Activated naive CD8-positive, alpha-beta T cell treated with anti-CD3 and anti-CD28 coated beads, Interleukin-2, amount 50 U/mL, for 24 hours (primary cell): ENCODE results near the gene SLC5A10.
"Not testable (repeated sequence)": the region's sequence is repeated elsewhere in the genome, so short reads cannot be mapped to it uniquely, and the experiment has no call there.

ENCODE experiments used
- ATAC-seq: fragments of 150-1000 bp; cut with Tn5 transposase; one replicate; pipeline ENCODE4 v1.10.0; 2021
- DNase-seq: peaks from one replicate; pipeline ENCODE4 v3.0.0; 2021
- H3K27ac Mint-ChIP-seq: one replicate; pipeline ENCODE4 v1.8.0; 2021; ENCODE audit warnings: mild to moderate bottlenecking, mixed read lengths
- H3K27me3 Mint-ChIP-seq: one replicate; pipeline ENCODE4 v1.8.0; 2021; ENCODE audit warnings: mixed read lengths
- H3K36me3 Mint-ChIP-seq: one replicate; pipeline ENCODE4 v1.8.0; 2021; ENCODE audit warnings: low read depth, mixed read lengths
- H3K4me1 Mint-ChIP-seq: one replicate; pipeline ENCODE4 v1.8.0; 2021; ENCODE audit warnings: mixed read lengths
- H3K4me3 Mint-ChIP-seq: one replicate; pipeline ENCODE4 v1.8.0; 2021; ENCODE audit warnings: mild to moderate bottlenecking, moderate library complexity, mixed read lengths
- H3K9me3 Mint-ChIP-seq: one replicate; pipeline ENCODE4 v1.8.0; 2021; ENCODE audit warnings: mixed read lengths

Gene SLC5A10

DNA sequence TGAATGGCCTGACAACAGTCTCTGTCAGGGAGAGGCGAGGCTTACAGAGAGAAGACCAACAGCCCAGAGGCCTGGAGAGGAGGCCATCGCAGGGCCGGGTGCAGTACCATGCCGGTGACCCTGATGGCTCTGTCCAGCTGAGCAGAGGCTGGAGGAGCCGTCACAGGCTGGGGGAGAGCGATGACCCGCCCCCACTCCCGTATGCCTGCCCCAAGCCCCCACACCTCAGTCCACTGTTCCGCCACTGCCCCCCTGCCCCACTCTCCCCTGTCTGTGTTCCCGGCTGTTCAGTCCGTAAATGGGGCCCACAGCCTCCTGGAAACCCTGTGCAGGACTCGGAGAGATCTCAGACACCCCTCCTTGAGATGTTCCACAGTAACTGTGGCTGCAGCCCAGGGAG is 65.4 kb downstream of the SLC5A10 start:
- Mint-ChIP-seq H3K27me3 (no peaks in the 10 kb centered on the region), H3K36me3 (peaks cover 3% of the 10 kb centered on the region), H3K4me1 (peaks cover 4% of the 10 kb centered on the region), H3K9me3 (no peaks in the 10 kb centered on the region), H3K27ac (no peak overlapping the region), H3K4me3 (no peak overlapping the region)
- no peak for ATAC-seq
- no peak for DNase-seq

DNA sequence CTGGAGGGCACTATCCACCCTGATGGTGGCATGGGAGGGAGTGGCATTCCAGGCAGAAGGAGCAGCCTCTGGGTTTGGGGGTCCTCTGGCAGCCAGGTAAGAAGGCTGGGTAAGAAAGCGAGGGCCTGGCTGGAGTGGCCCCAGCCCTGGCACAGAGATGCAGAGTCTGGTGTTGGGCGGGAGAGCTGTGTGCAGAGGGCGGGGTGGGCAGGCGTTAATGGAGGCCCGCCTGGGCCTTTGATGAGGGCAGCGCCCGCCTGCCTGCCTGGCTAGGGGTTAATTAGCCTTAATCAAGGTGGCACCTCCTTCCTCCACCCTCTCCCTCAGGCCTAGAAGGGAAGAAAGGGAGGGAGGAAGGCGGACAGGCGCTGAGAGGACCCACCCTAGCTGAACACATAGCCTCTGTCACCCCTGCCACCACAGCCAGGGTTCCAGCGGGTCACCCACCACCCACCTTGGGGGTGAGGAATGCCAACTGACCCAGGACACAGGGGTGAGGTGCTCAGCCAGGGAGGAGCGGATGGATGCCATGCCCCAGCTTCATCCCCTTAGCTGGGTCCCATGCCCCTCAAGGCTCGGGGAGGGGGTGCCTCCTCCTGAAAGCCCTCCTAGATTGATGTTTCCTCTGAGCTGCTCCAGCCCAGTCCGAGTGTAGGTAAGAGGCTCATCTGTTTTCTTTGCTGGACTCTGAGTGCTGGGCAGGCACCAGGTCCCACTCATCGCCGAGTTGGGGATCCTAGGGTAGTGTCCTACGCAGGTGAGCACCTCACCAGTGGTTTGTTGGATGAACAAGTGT is 66.0 kb downstream of the SLC5A10 start:
- peaks cover 4% of the 10 kb centered on the region for H3K4me1 Mint-ChIP-seq
- DNase-seq (no peak), ATAC-seq (no peak)
- no peaks in the 10 kb centered on the region for H3K9me3 Mint-ChIP-seq
- H3K27me3 Mint-ChIP-seq, result no peaks in the 10 kb centered on the region
- H3K4me3 Mint-ChIP-seq, result no peak overlapping the region
- H3K36me3 Mint-ChIP-seq, result peaks cover 3% of the 10 kb centered on the region
- no peak overlapping the region for H3K27ac Mint-ChIP-seq

DNA sequence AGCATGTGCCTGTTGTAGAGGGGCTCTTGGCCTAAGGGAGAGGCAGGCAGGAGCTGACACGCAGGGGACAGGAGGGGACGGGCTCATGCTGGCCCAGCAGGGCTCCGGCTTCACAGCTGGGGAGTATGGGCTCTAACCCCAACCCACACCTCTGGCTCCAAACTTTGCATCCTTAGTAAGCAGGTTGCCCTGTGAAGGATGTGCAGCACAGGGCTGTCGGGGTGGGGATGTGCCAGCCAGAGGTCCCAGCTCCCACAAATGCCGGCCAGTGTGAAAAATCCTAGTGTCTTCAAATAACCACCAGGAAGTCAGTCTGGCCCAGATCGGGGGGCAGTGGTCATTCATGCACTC is 66.6 kb downstream of the SLC5A10 start:
- no peak for DNase-seq
- Mint-ChIP-seq H3K4me1 (peaks cover 4% of the 10 kb centered on the region), H3K9me3 (no peaks in the 10 kb centered on the region), H3K27me3 (no peaks in the 10 kb centered on the region), H3K36me3 (peaks cover 3% of the 10 kb centered on the region), H3K27ac (no peak overlapping the region), H3K4me3 (no peak overlapping the region)
- no peak for ATAC-seq

DNA sequence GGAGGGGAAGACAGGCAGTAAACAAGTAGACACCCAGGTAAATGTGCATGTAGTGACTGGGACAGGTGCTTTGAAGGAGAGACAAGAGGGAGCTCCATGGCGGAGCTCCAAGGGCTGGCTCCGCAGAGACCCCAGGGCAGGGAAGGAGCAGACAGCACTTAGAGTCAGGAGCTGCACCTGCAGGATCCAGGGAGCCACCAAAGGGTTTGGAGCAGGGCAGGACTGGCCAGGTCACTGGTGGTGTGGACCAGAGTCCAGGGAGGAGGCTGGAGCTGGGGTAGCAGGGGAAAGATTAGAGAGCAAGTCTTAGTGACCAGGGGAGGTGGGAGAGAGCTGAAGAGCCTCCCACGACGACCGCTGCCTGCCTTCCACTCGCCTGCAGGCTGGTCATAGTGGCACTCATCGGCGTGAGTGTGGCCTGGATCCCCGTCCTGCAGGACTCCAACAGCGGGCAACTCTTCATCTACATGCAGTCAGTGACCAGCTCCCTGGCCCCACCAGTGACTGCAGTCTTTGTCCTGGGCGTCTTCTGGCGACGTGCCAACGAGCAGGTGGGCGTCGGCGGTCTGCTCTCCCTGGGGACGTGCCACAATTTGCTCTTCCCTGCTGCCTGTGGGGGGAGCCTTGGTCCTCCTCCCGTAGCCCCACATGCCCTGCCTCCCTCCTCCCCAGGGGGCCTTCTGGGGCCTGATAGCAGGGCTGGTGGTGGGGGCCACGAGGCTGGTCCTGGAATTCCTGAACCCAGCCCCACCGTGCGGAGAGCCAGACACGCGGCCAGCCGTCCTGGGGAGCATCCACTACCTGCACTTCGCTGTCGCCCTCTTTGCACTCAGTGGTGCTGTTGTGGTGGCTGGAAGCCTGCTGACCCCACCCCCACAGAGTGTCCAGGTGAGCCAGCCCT is 67.3 kb downstream of the SLC5A10 start:
- DNase-seq (no peak), ATAC-seq (no peak)
- no peaks in the 10 kb centered on the region for H3K9me3 Mint-ChIP-seq
- peaks cover 3% of the 10 kb centered on the region for H3K36me3 Mint-ChIP-seq
- no peaks in the 10 kb centered on the region for H3K27me3 Mint-ChIP-seq
- H3K4me1 Mint-ChIP-seq, result peaks cover 11% of the 10 kb centered on the region
- no peak overlapping the region for H3K4me3 Mint-ChIP-seq
- no peak overlapping the region for H3K27ac Mint-ChIP-seq

DNA sequence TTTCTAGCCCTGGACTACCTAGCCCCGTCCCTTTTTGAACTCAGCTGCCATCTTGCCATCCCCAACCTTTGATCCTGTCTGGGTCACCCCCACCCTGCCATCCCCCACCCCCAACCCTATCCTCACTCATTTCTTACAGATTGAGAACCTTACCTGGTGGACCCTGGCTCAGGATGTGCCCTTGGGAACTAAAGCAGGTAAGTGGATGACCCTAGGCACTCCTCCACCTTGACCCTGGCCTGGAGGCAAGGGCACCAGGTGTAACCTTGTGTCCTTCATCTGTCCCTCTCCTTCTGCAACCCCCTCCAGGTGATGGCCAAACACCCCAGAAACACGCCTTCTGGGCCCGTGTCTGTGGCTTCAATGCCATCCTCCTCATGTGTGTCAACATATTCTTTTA is 68.1 kb downstream of the SLC5A10 start:
- no peak for ATAC-seq

DNA sequence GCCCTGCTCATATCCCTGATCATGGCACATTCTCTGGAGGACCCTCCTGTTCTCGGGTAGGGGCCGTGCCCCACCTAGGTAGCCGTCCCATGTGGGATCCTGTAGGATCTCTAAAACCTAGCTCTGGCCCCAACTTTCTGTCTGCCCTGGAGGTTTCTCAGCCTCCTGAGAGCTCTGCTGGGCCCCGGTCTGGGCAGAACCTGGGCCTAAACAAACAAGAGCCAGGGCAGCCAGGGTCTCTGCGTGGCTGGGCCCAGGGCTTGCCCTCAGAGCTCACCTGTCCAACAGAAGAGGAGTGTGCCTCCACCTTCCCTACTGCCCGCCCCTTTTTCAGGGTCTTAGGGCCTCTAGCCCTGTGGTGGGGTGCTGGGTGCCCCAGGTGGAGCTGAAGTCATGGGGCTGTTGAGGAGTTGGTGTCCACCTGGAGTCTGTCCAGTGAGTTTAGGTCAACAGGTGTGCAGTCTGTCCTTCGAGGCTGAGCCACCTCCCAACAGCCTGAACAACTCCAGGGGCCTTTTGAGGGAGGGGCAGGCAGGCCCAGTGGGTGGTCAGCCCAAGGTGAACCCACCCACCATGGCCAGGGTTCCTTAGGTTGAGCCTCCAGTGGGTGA is 69.2 kb downstream of the SLC5A10 start:
- not testable (repeated sequence) for H3K4me3 Mint-ChIP-seq, ATAC-seq, DNase-seq, H3K36me3 Mint-ChIP-seq, H3K27ac Mint-ChIP-seq, H3K27me3 Mint-ChIP-seq, H3K9me3 Mint-ChIP-seq
- H3K4me1 Mint-ChIP-seq, result peaks cover 19% of the 10 kb centered on the region

More for the DNA sequence above, 68.1 kb downstream of the SLC5A10 start:
- Mint-ChIP-seq H3K27ac (no peak overlapping the region), H3K27me3 (no peaks in the 10 kb centered on the region), H3K4me3 (no peak overlapping the region), H3K36me3 (peaks cover 7% of the 10 kb centered on the region), H3K4me1 (peaks cover 18% of the 10 kb centered on the region), H3K9me3 (no peaks in the 10 kb centered on the region)
- no peak for DNase-seq

DNA sequence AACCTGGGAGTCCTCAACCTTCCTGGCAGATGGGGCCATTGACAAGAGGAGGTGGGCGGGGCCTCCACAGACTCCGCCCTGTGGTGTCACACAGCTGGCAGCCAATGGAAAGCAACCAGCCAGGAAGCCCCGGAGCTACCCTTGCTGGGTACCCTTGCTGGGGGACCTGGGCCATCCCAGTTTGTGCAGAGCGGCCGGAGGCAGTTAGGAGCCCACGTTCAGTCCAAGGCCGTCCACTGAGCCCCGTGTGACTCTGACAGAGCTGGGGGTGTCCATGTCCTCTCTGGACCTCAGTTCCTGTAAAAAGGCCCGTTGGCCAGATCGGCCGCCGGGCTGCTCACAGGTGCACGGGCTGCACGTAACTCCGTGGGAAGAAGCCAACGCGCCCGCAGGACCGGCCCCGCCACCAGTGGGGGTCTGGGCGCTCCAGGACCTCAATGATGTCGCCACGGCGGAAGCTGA is 69.7 kb downstream of the SLC5A10 start:
- DNase-seq (peak; percentile 60), ATAC-seq (no peak)
- H3K9me3 Mint-ChIP-seq, result no peaks in the 10 kb centered on the region
- H3K36me3 Mint-ChIP-seq, result peaks cover 7% of the 10 kb centered on the region
- no peak overlapping the region for H3K27ac Mint-ChIP-seq
- H3K4me1 Mint-ChIP-seq, result peaks cover 19% of the 10 kb centered on the region
- no peaks in the 10 kb centered on the region for H3K27me3 Mint-ChIP-seq
- no peak overlapping the region for H3K4me3 Mint-ChIP-seq

DNA sequence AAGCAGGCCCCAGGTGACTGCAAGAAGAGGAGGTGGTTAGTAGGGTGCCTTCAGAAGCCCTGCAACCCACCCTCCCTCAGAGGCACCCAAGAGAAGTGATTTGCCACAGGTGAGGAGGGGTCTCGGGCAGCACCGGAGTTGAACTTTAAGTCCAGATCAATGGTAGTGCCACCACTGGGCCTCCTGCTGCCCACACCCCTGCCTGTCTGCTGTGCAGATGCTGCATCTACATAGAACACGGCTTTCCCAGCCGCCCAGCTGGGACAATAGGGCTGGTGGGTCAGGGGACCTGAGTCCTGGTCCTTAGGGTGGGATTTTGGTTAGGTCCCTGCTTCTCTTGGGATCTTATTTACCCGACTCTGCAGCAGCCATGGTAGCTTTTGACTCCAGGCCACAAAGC is 70.2 kb downstream of the SLC5A10 start:
- ATAC-seq, result no peak

DNA sequence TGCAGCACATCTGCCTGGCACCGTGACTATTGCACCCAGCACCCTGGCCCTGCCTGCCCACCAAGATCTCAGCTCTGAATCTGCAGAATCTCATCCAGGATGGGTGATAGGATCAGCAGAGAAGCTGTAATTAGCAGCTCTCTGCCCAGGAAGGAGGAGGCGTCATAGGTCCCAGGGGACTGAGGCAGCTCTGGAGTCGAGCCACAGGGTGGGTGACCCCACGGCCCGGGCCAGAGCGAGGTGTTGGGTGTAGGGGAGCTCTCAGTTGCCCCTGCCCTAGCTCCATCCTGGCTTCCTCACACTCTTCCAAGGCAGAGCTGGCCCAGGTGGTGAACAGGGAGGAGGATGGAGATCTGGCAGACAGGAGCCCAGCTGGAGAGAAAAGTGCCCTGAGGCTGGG is 70.8 kb downstream of the SLC5A10 start:
- H3K4me1 Mint-ChIP-seq, result peaks cover 19% of the 10 kb centered on the region
- H3K36me3 Mint-ChIP-seq, result peaks cover 7% of the 10 kb centered on the region
- H3K27ac Mint-ChIP-seq, result no peak overlapping the region
- DNase-seq, result no peak
- no peak overlapping the region for H3K4me3 Mint-ChIP-seq
- ATAC-seq, result no peak
- no peaks in the 10 kb centered on the region for H3K9me3 Mint-ChIP-seq
- H3K27me3 Mint-ChIP-seq, result no peaks in the 10 kb centered on the region

More for the DNA sequence above, 70.2 kb downstream of the SLC5A10 start:
- no peaks in the 10 kb centered on the region for H3K27me3 Mint-ChIP-seq
- H3K36me3 Mint-ChIP-seq, result peaks cover 7% of the 10 kb centered on the region
- no peak overlapping the region for H3K4me3 Mint-ChIP-seq
- no peak overlapping the region for H3K27ac Mint-ChIP-seq
- peaks cover 19% of the 10 kb centered on the region for H3K4me1 Mint-ChIP-seq
- no peak for DNase-seq
- H3K9me3 Mint-ChIP-seq, result no peaks in the 10 kb centered on the region

DNA sequence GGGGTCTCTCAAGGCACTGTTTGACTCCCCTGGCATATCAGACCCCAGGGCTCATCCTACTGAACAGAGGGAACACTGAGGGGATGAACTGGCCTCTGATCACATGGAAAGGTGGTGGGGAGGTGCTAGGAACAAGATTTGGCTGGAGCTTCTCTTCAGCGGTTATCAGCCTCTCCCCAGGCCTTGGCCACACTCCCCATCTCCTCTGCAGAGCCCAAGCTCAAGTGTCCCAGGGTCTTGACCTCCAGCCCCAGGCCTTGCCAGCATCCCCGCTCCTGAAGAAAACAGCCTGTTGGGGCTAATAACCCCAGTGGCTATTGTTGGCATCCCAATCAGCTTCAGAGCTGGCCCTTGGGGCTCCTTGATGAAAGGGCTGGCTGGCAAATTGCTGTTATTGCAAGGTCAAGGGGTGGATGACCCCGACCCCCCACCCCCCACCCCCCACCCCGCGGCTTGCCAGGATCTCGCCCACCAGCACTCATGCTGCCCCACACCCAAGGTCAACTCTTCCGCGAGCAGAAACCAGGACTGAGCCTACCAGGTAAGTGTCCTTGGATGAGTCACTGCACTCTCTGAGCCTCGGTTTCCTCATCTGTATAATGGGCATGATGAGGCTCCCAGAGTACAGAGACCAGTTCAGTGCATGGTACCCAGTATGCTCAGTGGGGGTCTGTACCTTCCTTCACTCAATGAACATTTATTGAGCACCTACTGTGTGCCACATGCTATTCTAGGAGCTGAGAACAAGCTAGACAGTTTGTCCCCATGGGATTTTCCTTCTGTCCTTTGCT is 71.4 kb downstream of the SLC5A10 start:
- Mint-ChIP-seq H3K36me3 (peaks cover 7% of the 10 kb centered on the region), H3K27me3 (no peaks in the 10 kb centered on the region), H3K4me3 (no peak overlapping the region), H3K4me1 (peaks cover 19% of the 10 kb centered on the region), H3K9me3 (no peaks in the 10 kb centered on the region), H3K27ac (no peak overlapping the region)
- no peak for DNase-seq
- no peak for ATAC-seq

DNA sequence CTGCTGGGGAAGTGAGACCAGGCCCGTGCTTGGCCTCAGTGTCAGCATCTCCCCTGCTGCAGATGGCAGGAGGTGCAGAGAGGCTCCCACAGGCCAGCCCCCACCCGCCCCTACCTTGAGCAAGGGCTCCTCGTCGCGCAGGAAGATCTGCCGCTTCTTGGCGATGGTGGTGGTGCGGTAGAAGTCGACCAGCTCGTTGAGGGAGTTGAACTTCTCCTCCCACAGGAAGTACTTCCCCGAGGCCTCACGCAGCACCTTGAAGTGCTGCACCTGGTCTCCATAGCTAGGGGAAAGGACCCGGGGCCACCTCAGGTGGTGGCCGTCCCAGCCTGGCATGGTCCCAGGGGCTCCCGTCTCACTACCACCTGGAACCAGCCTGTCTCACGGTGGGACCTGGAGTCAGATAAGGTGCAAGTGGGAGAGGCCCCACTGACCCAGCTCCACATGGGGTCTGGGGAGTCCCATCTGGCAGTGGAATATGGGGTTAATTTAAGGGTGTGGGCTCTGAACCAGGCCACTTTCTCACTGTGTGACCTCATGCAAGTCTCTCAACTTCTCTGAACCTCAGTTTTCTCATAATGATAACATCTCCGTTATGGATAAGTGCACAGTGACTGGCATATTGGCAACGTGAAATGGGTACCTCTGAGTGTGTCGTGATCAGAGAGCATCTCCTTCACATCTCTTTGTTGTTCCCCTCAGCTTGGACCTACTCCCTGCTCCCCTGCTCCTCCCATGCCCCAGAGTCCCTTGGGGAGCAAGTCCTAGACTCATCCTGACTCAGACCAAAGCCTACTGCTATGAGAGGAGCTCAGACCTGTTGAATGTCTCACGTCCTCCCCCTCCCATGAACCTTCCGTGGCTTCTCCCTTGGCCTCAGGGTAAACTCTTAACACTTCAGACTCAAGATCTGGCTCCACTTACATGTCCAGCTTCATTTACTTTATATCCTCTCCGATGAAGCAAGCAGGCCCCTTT is 72.4 kb downstream of the SLC5A10 start:
- peak; percentile 54 for ATAC-seq
- H3K9me3 Mint-ChIP-seq, result no peaks in the 10 kb centered on the region
- peak overlapping the region; percentile 59 for H3K27ac Mint-ChIP-seq
- peaks cover 7% of the 10 kb centered on the region for H3K36me3 Mint-ChIP-seq
- H3K4me3 Mint-ChIP-seq, result no peak overlapping the region
- DNase-seq, result no peak
- H3K4me1 Mint-ChIP-seq, result peaks cover 16% of the 10 kb centered on the region
- no peaks in the 10 kb centered on the region for H3K27me3 Mint-ChIP-seq

DNA sequence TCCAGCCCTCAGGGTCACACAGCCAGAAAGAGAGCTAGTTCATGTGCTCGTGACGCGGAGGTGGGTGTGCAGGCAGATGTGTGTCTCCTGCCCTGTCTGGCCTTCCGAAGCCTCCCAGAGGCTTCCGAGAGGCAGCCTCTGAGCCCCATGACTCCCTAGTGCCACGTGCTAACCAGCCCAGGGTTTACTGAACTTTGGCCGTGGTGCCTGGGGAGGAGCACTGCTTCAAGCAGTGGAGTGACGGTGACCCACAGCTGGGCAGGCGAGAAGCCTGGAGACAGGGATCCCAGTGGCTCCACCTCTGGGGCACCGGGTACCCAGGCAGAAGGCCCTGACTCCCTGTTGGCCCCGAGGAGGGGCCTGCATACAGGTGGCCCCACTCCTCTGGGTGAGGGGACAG is 76.7 kb downstream of the SLC5A10 start:
- not testable (repeated sequence) for H3K9me3 Mint-ChIP-seq, H3K4me3 Mint-ChIP-seq, DNase-seq, H3K27me3 Mint-ChIP-seq, H3K27ac Mint-ChIP-seq, ATAC-seq, H3K36me3 Mint-ChIP-seq
- peaks cover 14% of the 10 kb centered on the region for H3K4me1 Mint-ChIP-seq

DNA sequence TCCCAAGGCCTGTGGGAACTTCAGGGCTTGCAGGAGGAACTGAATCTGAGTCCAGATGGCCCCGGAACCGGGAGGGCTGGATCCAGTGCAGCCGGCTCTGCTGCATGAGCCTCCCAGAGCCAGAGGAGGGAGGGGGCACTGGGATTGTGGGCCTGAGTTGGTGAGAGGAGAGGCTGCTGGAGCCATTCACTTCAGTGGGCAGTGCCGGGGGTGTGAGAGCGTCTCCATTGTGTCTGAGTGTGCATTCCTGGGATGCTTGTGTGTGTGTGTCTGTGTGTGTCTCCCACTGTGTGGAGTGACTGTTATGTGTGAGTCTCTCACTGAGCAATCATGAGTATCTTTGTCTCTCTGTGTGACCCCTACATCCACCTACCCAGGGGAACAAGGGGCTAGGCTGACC is 77.8 kb downstream of the SLC5A10 start:
- not testable (repeated sequence) for ATAC-seq, H3K36me3 Mint-ChIP-seq, H3K4me1 Mint-ChIP-seq, DNase-seq, H3K4me3 Mint-ChIP-seq, H3K27ac Mint-ChIP-seq, H3K9me3 Mint-ChIP-seq, H3K27me3 Mint-ChIP-seq
